ENCODE data around the gene ROBO2.

DNA sequence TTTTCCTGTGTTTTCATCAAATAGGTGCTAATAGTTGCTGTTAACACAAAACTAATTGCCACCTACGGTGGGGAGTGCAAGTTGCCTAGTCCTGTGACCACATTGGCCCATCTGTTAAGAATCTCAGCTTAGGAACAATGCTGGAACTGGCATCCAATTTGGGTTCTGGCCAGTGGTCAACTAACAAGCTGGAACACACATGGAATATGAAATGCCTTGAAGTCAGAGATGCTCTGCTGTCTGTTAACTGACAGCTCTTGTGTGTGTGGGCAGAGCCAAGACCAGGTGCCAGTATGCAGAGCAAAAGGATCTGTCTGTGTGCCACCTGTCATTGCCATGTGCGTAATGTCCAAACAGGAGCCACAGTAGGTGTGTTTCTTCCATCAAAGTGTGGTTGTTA lies 460.8 kb downstream of the ROBO2 start:
- TF ChIP-seq CTCF (IDR thresholded peaks at IDR 0.05) (no peak), POLR2A (IDR thresholded peaks at IDR 0.05) (no peak), POLR2AphosphoS5 (IDR thresholded peaks at IDR 0.05; ENCODE audit: insufficient read depth in 1 of 2, low read depth in 1 of 2) (no peak)

All from vagina (tissue), 2 donors.